ENCODE measurements around the gene NANP. TPM values are rescaled to one million over a fixed set of nuclear protein-coding genes. Genes with fewer than 3 reads are reported as not detected.

NANP gene
- total RNA-seq, 1 experiment from 2014 or later: 7.5 TPM

- CTCF ChIA-PET: no interaction called here
- BruUV-seq (replicated peaks): no TSS peak
- DNase-seq: no peak
- no peaks in the 10 kb centered on the region for H4K20me1 ChIP-seq (ENCODE audit: insufficient read depth)
- no peaks in the 10 kb centered on the region for H3K36me3 ChIP-seq (ENCODE audit: low read depth)
- no peak overlapping the region for H2AFZ ChIP-seq
- no peaks in the 10 kb centered on the region for H3K27me3 ChIP-seq (ENCODE audit: insufficient read depth, low read depth)
- H3K4me2 ChIP-seq: no peak overlapping the region
- peaks cover 11% of the 10 kb centered on the region; the same call in 1 of the 2 replicates for H3K4me1 ChIP-seq (replicated peaks; ENCODE audit: insufficient read depth)
- POLR2A ChIA-PET (ENCODE audit: unreplicated experiment): no interaction called here
- H3K79me2 ChIP-seq (ENCODE audit: low read depth): peaks cover 8% of the 10 kb centered on the region
- H3K4me3 ChIP-seq: no peak overlapping the region
- H3F3A ChIP-seq (ENCODE audit: insufficient read depth, low read depth): peaks cover 6% of the 10 kb centered on the region; the same call in 1 of the 2 replicates
- no peaks in the 10 kb centered on the region for H3K9me2 ChIP-seq (ENCODE audit: insufficient read depth)
- intact Hi-C loops (cut with micrococcal nuclease; ENCODE audit: unreplicated experiment): loop anchor here (10.0 kb wide), 1 partner anchor 94 kb away; no protein-coding TSS in a partner anchor
- TF ChIP-seq EZH2 (IDR thresholded peaks at IDR 0.05; ENCODE audit: low read depth): no peak
- TF ChIP-seq, protein P1, sequence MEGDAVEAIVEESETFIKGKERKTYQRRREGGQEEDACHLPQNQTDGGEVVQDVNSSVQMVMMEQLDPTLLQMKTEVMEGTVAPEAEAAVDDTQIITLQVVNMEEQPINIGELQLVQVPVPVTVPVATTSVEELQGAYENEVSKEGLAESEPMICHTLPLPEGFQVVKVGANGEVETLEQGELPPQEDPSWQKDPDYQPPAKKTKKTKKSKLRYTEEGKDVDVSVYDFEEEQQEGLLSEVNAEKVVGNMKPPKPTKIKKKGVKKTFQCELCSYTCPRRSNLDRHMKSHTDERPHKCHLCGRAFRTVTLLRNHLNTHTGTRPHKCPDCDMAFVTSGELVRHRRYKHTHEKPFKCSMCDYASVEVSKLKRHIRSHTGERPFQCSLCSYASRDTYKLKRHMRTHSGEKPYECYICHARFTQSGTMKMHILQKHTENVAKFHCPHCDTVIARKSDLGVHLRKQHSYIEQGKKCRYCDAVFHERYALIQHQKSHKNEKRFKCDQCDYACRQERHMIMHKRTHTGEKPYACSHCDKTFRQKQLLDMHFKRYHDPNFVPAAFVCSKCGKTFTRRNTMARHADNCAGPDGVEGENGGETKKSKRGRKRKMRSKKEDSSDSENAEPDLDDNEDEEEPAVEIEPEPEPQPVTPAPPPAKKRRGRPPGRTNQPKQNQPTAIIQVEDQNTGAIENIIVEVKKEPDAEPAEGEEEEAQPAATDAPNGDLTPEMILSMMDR (conservative IDR thresholded peaks at IDR 0.05): no peak
- H3K27ac ChIP-seq: no peak overlapping the region
- no peaks in the 10 kb centered on the region for H3K9me3 ChIP-seq (ENCODE audit: insufficient read depth, low read depth)
Observed at GRCh38 chr20:25588491-25588890, 35.3 kb downstream of the NANP start.

GRCh38 chr20:25587536-25587935 is 36.3 kb downstream of the NANP start:
- Histone ChIP-seq H3K79me2 (ENCODE audit: low read depth) (peaks cover 18% of the 10 kb centered on the region), H3K27ac (no peak overlapping the region), H2AFZ (no peak overlapping the region), H3K27me3 (ENCODE audit: insufficient read depth, low read depth) (no peaks in the 10 kb centered on the region), H4K20me1 (ENCODE audit: insufficient read depth) (no peaks in the 10 kb centered on the region), H3K4me2 (no peak overlapping the region), H3K36me3 (ENCODE audit: low read depth) (no peaks in the 10 kb centered on the region), H3K4me1 (replicated peaks; ENCODE audit: insufficient read depth) (peaks cover 11% of the 10 kb centered on the region; the same call in 1 of the 2 replicates), H3F3A (ENCODE audit: insufficient read depth, low read depth) (peaks cover 6% of the 10 kb centered on the region; the same call in 1 of the 2 replicates), H3K9me2 (ENCODE audit: insufficient read depth) (no peaks in the 10 kb centered on the region), H3K4me3 (no peak overlapping the region), H3K9me3 (ENCODE audit: insufficient read depth, low read depth) (no peaks in the 10 kb centered on the region)
- ChIA-PET CTCF (no interaction called here), POLR2A (ENCODE audit: unreplicated experiment) (interaction anchor here (0.6 kb wide), 1 partner anchor 20 kb away, joined by 9 read pairs; no protein-coding TSS in a partner anchor)
- no TSS peak for BruUV-seq (replicated peaks)
- TF ChIP-seq, protein P1 (conservative IDR thresholded peaks at IDR 0.05): no peak
- no peak for TF ChIP-seq EZH2 (IDR thresholded peaks at IDR 0.05; ENCODE audit: low read depth)
- no peak for DNase-seq
- intact Hi-C loops (cut with micrococcal nuclease; ENCODE audit: unreplicated experiment): loop anchor here (10.0 kb wide), 1 partner anchor 93 kb away; no protein-coding TSS in a partner anchor

DNA sequence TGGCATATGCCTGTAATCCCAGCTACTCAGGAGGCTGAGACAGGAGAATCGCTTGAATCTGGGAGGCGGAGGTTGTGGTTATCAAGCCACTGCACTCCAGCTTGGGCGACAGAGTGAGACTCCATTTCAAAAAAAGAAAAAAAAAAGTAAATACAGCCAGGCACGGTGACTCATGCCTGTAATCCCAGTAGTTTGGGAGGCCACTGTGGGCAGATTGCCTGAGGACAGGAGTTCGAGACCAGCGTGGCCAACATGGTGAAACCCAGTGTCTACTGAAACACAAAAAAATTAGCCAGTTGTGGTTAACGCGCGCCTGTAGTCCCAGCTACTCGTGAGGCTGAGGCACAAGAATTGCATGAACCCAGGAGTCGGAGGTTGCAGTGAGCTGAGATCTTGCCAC is 36.9 kb downstream of the NANP start:
- H3K79me2 ChIP-seq (ENCODE audit: low read depth): peaks cover 24% of the 10 kb centered on the region
- CTCF ChIA-PET: no interaction called here
- no peaks in the 10 kb centered on the region for H4K20me1 ChIP-seq (ENCODE audit: insufficient read depth)
- POLR2A ChIA-PET (ENCODE audit: unreplicated experiment): no interaction called here
- no peak for DNase-seq
- no peaks in the 10 kb centered on the region for H3K36me3 ChIP-seq (ENCODE audit: low read depth)
- H3K27ac ChIP-seq: no peak overlapping the region
- H3F3A ChIP-seq (ENCODE audit: insufficient read depth, low read depth): peaks cover 6% of the 10 kb centered on the region; the same call in 1 of the 2 replicates
- peaks cover 11% of the 10 kb centered on the region; the same call in 1 of the 2 replicates for H3K4me1 ChIP-seq (replicated peaks; ENCODE audit: insufficient read depth)
- BruUV-seq (replicated peaks): no TSS peak
- intact Hi-C loops (cut with micrococcal nuclease; ENCODE audit: unreplicated experiment): loop anchor here (10.0 kb wide), 1 partner anchor 92 kb away; no protein-coding TSS in a partner anchor
- no peak overlapping the region for H3K4me2 ChIP-seq
- no peak overlapping the region for H3K4me3 ChIP-seq
- TF ChIP-seq, protein P1 (conservative IDR thresholded peaks at IDR 0.05): no peak
- no peak for TF ChIP-seq EZH2 (IDR thresholded peaks at IDR 0.05; ENCODE audit: low read depth)
- H3K27me3 ChIP-seq (ENCODE audit: insufficient read depth, low read depth): no peaks in the 10 kb centered on the region
- H2AFZ ChIP-seq: no peak overlapping the region
- H3K9me2 ChIP-seq (ENCODE audit: insufficient read depth): no peaks in the 10 kb centered on the region
- H3K9me3 ChIP-seq (ENCODE audit: insufficient read depth, low read depth): no peaks in the 10 kb centered on the region

Measured in PC-9 (cell line).